ENCODE results near the gene LRG1.

LRG1 gene

DNA sequence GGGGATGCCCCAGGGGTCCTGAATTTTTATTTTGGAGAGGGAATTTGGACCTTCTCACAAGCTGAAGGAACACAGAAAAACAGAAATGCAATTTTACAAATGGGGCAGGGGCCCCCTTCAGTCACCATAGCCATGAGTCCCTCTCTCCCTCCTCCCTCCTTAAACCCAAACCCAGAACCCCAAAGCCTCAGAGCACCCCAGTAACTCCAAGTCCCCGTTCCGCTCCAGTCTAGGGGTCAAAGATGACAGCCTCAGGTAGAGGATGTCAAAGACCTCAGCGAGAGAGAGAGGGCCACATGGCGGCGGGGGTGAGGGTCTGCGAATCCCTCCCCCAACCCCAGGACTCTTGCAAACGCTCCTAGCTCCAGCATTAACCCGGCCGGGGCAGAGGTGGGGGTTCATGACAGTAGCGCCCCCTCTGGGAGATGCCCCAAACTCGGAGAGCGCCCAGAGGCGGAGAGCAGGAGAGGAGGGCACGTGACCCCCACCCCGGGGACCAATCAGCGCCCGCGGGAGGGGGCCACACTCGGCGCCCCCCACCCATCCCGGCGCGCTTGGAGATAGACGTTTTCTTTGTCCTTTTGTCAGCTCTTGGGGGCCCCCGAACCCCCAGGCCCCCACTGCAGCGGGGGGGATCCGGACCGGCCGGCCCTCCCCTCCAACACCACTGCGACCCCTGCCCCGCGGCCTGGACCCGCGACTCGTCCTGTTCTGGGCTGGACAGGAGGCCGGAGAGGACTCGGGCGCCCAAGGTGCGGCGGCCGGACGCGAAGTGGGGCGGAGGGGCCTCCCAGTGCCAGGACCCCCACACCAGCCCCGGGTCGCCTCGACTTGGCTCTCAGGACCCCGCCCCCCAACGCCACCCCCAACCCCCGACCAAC lies 40.4 kb upstream of the LRG1 start:
- no peak for TF ChIP-seq CTCF (IDR thresholded peaks at IDR 0.05; ENCODE audit: control extremely low read depth, extremely low read depth, low read depth, missing control alignments)
- POLR2A ChIA-PET: no interaction called here
- CTCF ChIA-PET: interaction anchor here (1.0 to 5.0 kb wide), 5 partner anchors 9 to 57 kb away, joined by 3 to 46 read pairs (median 12); no protein-coding TSS in a partner anchor
- no peak for DNase-seq (ENCODE audit: extremely low spot score)

- ChIA-PET CTCF (interaction anchor here (1.0 to 5.0 kb wide), 5 partner anchors 10 to 58 kb away, joined by 3 to 46 read pairs (median 12); no protein-coding TSS in a partner anchor), POLR2A (interaction anchor here (0.6 kb wide), 1 partner anchor 95 kb away, joined by 3 read pairs; no protein-coding TSS in a partner anchor)
- DNase-seq (ENCODE audit: extremely low spot score): no peak
- no peak for TF ChIP-seq CTCF (IDR thresholded peaks at IDR 0.05; ENCODE audit: control extremely low read depth, extremely low read depth, low read depth, missing control alignments)
Measured at GRCh38 chr19:4579389-4579788, 39.6 kb upstream of the LRG1 start.

DNA sequence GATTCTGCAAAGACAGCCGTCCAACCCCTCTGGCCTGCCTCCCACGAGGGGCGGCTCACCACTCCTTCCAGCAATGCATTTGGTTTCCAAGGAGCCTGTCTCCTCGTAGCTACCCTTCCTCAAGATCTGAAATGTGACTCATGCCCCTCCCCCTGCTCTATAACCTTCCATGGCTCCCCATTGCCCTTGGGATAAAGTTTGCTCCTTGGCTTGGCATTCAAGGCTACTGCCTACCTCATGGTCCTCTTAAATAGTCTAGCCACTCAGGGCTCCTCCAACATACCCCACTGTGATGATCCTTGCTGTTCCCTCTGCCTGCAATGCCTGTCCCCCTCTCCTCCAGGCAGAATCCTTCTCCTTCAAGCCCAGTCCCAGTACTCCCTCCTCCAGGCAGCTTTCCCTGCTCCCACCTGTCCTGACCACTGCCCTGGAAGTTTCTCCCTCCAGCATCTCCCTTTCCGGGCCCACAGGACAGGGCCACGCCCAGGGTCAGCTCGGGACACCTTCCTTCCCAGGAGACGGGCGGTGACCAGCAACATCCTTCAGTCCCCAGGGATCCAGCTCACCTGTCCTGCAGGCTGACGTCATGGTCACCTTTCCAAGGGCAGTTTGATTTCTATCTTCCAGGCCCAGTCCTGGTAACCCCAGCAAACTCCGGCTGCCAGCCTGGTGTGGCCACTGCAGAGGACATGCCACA lies 38.9 kb upstream of the LRG1 start:
- CTCF ChIA-PET: interaction anchor here (1.0 to 5.0 kb wide), 4 partner anchors 9 to 58 kb away, joined by 3 to 46 read pairs (median 16); no protein-coding TSS in a partner anchor

GRCh38 chr19:4577020-4577782 lies 37.4 kb upstream of the LRG1 start:
- CTCF ChIA-PET: interaction anchor here (0.6 to 5.0 kb wide), 15 partner anchors 9 to 214 kb away, joined by 3 to 46 read pairs (median 6); partner anchors contain the start of gene FEM1A
- TF ChIP-seq CTCF (IDR thresholded peaks at IDR 0.05; ENCODE audit: control extremely low read depth, extremely low read depth, low read depth, missing control alignments): no peak
- DNase-seq (ENCODE audit: extremely low spot score): no peak
- POLR2A ChIA-PET: interaction anchor here (0.5 kb wide), 1 partner anchor 1639 kb away, joined by 4 read pairs; no protein-coding TSS in a partner anchor

More for the DNA sequence above, 38.9 kb upstream of the LRG1 start:
- no peak for TF ChIP-seq CTCF (IDR thresholded peaks at IDR 0.05; ENCODE audit: control extremely low read depth, extremely low read depth, low read depth, missing control alignments)
- no peak for DNase-seq (ENCODE audit: extremely low spot score)
- POLR2A ChIA-PET: interaction anchor here (0.6 kb wide), 1 partner anchor 95 kb away, joined by 3 read pairs; no protein-coding TSS in a partner anchor

- ChIA-PET CTCF (interaction anchor here (0.6 to 5.0 kb wide), 20 partner anchors 9 to 215 kb away, joined by 3 to 46 read pairs (median 6); partner anchors contain the start of genes FEM1A and PLIN4), POLR2A (no interaction called here)
- DNase-seq (ENCODE audit: extremely low spot score): peak; percentile 75
- peak; percentile 75 for TF ChIP-seq CTCF (IDR thresholded peaks at IDR 0.05; ENCODE audit: control extremely low read depth, extremely low read depth, low read depth, missing control alignments)
Measured at GRCh38 chr19:4576016-4576933, 36.4 kb upstream of the LRG1 start.
